Liver (tissue), 9 donors: ENCODE data around the gene FALEC. TPM values are rescaled to one million over a fixed set of nuclear protein-coding genes. Genes with fewer than 3 reads are reported as not detected.

Source experiments
- DNase-seq: peaks from one replicate; pipeline ENCODE4 v3.0.0-alpha.2; 2017; ENCODE audit warnings: low spot score
- H3K27ac ChIP-seq, 2 donors: one replicate each; pipeline ENCODE4 v1.7.0; 2013; ENCODE audit warnings: inconsistent platforms in 2 of 2, low read length in 2 of 2, control low read depth in 1 of 2, low read depth in 1 of 2, mild to moderate bottlenecking in 1 of 2
- H3K27me3 ChIP-seq, 4 donors: one replicate each; pipeline versions ENCODE4 v1.6.1 to v1.7.0; 2013; ENCODE audit warnings: low read length in 3 of 4, inconsistent platforms in 1 of 4, mild to moderate bottlenecking in 1 of 4, moderate library complexity in 1 of 4; ENCODE audit not compliant: control insufficient read depth in 4 of 4, insufficient read depth in 4 of 4
- H3K36me3 ChIP-seq, 4 donors: one replicate each; pipeline versions ENCODE4 v1.6.1 to v1.7.0; 2013; ENCODE audit warnings: low read length in 3 of 4, mild to moderate bottlenecking in 3 of 4, low read depth in 1 of 4, moderate library complexity in 1 of 4; ENCODE audit not compliant: control insufficient read depth in 4 of 4, insufficient read depth in 3 of 4
- H3K4me1 ChIP-seq, 4 donors: one replicate each; pipeline versions ENCODE4 v1.6.1 to v1.7.0; 2013; ENCODE audit warnings: low read length in 3 of 4, mild to moderate bottlenecking in 3 of 4, moderate library complexity in 1 of 4; ENCODE audit not compliant: control insufficient read depth in 4 of 4, insufficient read depth in 4 of 4
- H3K4me3 ChIP-seq, 3 donors: one replicate each; pipeline versions ENCODE4 v1.6.1 to v1.7.0; 2013; ENCODE audit warnings: low read length in 3 of 3, control low read depth in 1 of 3, low read depth in 1 of 3, mild to moderate bottlenecking in 1 of 3
- H3K9ac ChIP-seq, 2 donors: one replicate each; pipeline ENCODE4 v1.7.0; 2013; ENCODE audit warnings: low read length in 2 of 2, mild to moderate bottlenecking in 2 of 2, moderate library complexity in 2 of 2, control low read depth in 1 of 2, low read depth in 1 of 2
- H3K9me3 ChIP-seq, 4 donors: one replicate each; pipeline versions ENCODE4 v1.6.1 to v1.7.0; 2013; ENCODE audit warnings: low read length in 3 of 4; ENCODE audit not compliant: control insufficient read depth in 4 of 4
- CTCF ChIP-seq: fragments of 150-350 bp; IDR thresholded peaks from 2 replicates; pipeline ENCODE4 v1.5.1; 2017; ENCODE audit warnings: improper control_type of control experiment, low read depth, low read length; ENCODE audit not compliant: missing input control
- EGR1 ChIP-seq, 2 donors: IDR thresholded peaks; 2 replicates each; pipeline ENCODE4 v1.6.1; 2016 to 2018; ENCODE audit warnings: antibody characterized with exemption in 2 of 2, low read depth in 2 of 2
- FOXA1 ChIP-seq: IDR thresholded peaks from 2 replicates; pipeline ENCODE4 v1.6.1; 2016; ENCODE audit warnings: antibody characterized with exemption
- FOXA2 ChIP-seq: IDR thresholded peaks from 2 replicates; pipeline ENCODE4 v1.6.1; 2016; ENCODE audit warnings: antibody characterized with exemption
- GABPA ChIP-seq, 2 donors: IDR thresholded peaks in 1 of 2; conservative IDR thresholded peaks in 1 of 2; 2 replicates each; pipeline ENCODE4 v1.6.1; 2016; ENCODE audit warnings: antibody characterized with exemption in 2 of 2, mild to moderate bottlenecking in 1 of 2, moderate library complexity in 1 of 2
- HNF4G ChIP-seq: IDR thresholded peaks from 2 replicates; pipeline ENCODE4 v1.6.1; 2016; ENCODE audit warnings: antibody characterized with exemption
- JUND ChIP-seq, 2 donors: IDR thresholded peaks; 2 replicates each; pipeline ENCODE4 v1.6.1; 2016; ENCODE audit warnings: antibody characterized with exemption in 2 of 2
- MAX ChIP-seq: IDR thresholded peaks from 2 replicates; pipeline ENCODE4 v1.6.1; 2016; ENCODE audit warnings: antibody characterized with exemption
- NR2F2 ChIP-seq: IDR thresholded peaks from 2 replicates; pipeline ENCODE4 v1.6.1; 2016; ENCODE audit warnings: antibody characterized with exemption
- RAD21 ChIP-seq, 2 donors: IDR thresholded peaks; 2 replicates each; pipeline ENCODE4 v1.6.1; 2016; ENCODE audit warnings: antibody characterized with exemption in 2 of 2, mild to moderate bottlenecking in 2 of 2
- REST ChIP-seq: IDR thresholded peaks from 2 replicates; pipeline ENCODE4 v1.6.1; 2016; ENCODE audit warnings: antibody characterized with exemption, mild to moderate bottlenecking
- RXRA ChIP-seq, 2 donors: IDR thresholded peaks; 2 replicates each; pipeline ENCODE4 v1.6.1; 2017 to 2018; ENCODE audit warnings: antibody characterized with exemption in 2 of 2, mild to moderate bottlenecking in 1 of 2
- TAF1 ChIP-seq: conservative IDR thresholded peaks from 2 replicates; pipeline ENCODE4 v1.6.1; 2016; ENCODE audit warnings: antibody characterized with exemption, mild to moderate bottlenecking
- YY1 ChIP-seq: IDR thresholded peaks from 2 replicates; pipeline ENCODE4 v1.6.1; 2016; ENCODE audit warnings: antibody characterized with exemption, mild to moderate bottlenecking
- ZBTB33 ChIP-seq: IDR thresholded peaks from 2 replicates; pipeline ENCODE4 v1.6.1; 2016; ENCODE audit warnings: antibody characterized with exemption
- WGBS: extraction: QIAGEN DNeasy Blood & Tissue Kit; methylation state at CpG from one replicate; pipeline ENCODE4 v1.1.7; 2013; 5-methylcytosine and 5-hydroxymethylcytosine counted together
- polyA plus RNA-seq, 2 donors: library from polyadenylated mRNA; stranded (reverse) in 1 of 2; unstranded in 1 of 2; fragments of 200-250 nt in 1 of 2; fragments of >200 nt in 1 of 2; fragmentation: Nextera tagmentation in 1 of 2; extraction: Ambion mirVana in 1 of 2; gene quantifications; one replicate each; pipeline versions ENCODE4 v1.2.1 to v1.2.3, GENCODE V29; 2013 to 2015
- total RNA-seq, 2 donors: library from RNA; depleted of rRNA; stranded (reverse); fragments of >200 nt; gene quantifications; one replicate each; pipeline ENCODE4 v1.2.3, GENCODE V29; 2014
- donor health status: healthy.
- donor health status: healthy.
- donor health status: healthy.
- donor health status: healthy.
- donor health status: healthy.

FALEC gene
- total and polyA plus RNA-seq, 4 donors, result not detected

GRCh38 chr1:150514260-150514659, 1.3 kb upstream of the FALEC start:
- Histone ChIP-seq H3K9me3 (no peaks in the 10 kb centered on the region), H3K4me1 (peaks cover 2 to 17% (median 9%) of the 10 kb centered on the region in 4 donors), H3K4me3 (no peak overlapping the region), H3K27me3 (no peaks in the 10 kb centered on the region), H3K36me3 (peaks cover 0 to 3% (median 0%) of the 10 kb centered on the region in 4 donors), H3K9ac (no peak overlapping the region), H3K27ac (no peak overlapping the region)
- TF ChIP-seq EGR1 (IDR thresholded peaks at IDR 0.05; ENCODE audit: low read depth in 2 of 2) (no peak), GABPA (IDR thresholded peaks at IDR 0.05 in 1 of 2, conservative IDR thresholded peaks at IDR 0.05 in 1 of 2) (no peak), YY1 (no peak), RAD21 (IDR thresholded peaks at IDR 0.05) (no peak), JUND (IDR thresholded peaks at IDR 0.05) (no peak), TAF1 (no peak), NR2F2 (no peak), ZBTB33 (no peak), FOXA2 (no peak), RXRA (IDR thresholded peaks at IDR 0.05) (no peak), HNF4G (no peak), REST (no peak), FOXA1 (no peak), MAX (no peak), CTCF (no peak)
- WGBS, result 82% methylated on average over 9 of the region's 9 CpGs
- DNase-seq, result no peak

- TF ChIP-seq JUND (IDR thresholded peaks at IDR 0.05) (no peak), TAF1 (peak; percentile 30), GABPA (IDR thresholded peaks at IDR 0.05 in 1 of 2, conservative IDR thresholded peaks at IDR 0.05 in 1 of 2) (no peak)
- Histone ChIP-seq H3K27ac (peak overlapping the region; percentile 66 to 68), H3K27me3 (no peaks in the 10 kb centered on the region), H3K4me1 (peaks cover 2 to 17% (median 9%) of the 10 kb centered on the region in 4 donors), H3K9ac (peak overlapping the region; percentile 82 to 98), H3K36me3 (peaks cover 0 to 3% (median 0%) of the 10 kb centered on the region in 4 donors), H3K4me3 (peak overlapping the region; percentile 60 to 85 (median 85)), H3K9me3 (no peaks in the 10 kb centered on the region)
- DNase-seq, result no peak
- 31% methylated on average over 21 of the region's 21 CpGs for WGBS
These were observed 632 bp upstream of the FALEC start for GRCh38 chr1:150514913-150515327.
